Fibroblast of the aortic adventitia (primary cell): ENCODE data around the gene KLHL6. TPM values are rescaled to one million over a fixed set of nuclear protein-coding genes. Genes with fewer than 3 reads are reported as not detected.

ENCODE experiments used
- DNase-seq: peaks from one replicate; pipeline ENCODE4 v3.0.0-alpha.2; 2010; ENCODE audit warnings: low read depth
- H3K4me3 ChIP-seq: 2 replicates; pipeline ENCODE4 v1.5.1; 2011; ENCODE audit warnings: low read depth, mild to moderate bottlenecking, control low read depth, low read length, moderate library complexity
- total RNA-seq: library from RNA; depleted of rRNA; stranded (reverse); fragments of >200 nt; gene quantifications from 2 replicates; pipeline ENCODE4 v1.2.3, GENCODE V29; 2012; ENCODE audit warnings: low replicate concordance
- TF ChIP-seq, protein P1 (sequence below): IDR thresholded peaks from 2 replicates; pipeline ENCODE4 v1.5.1; 2011; ENCODE audit warnings: mild to moderate bottlenecking, low read length, control low read depth, inconsistent platforms; ENCODE audit not compliant: insufficient read depth

Gene KLHL6
- total RNA-seq, 1 donor, result not detected

GRCh38 chr3:183449391-183449790, 106.1 kb downstream of the KLHL6 start:
- DNase-seq, result peak; percentile 14
- TF ChIP-seq, protein P1, sequence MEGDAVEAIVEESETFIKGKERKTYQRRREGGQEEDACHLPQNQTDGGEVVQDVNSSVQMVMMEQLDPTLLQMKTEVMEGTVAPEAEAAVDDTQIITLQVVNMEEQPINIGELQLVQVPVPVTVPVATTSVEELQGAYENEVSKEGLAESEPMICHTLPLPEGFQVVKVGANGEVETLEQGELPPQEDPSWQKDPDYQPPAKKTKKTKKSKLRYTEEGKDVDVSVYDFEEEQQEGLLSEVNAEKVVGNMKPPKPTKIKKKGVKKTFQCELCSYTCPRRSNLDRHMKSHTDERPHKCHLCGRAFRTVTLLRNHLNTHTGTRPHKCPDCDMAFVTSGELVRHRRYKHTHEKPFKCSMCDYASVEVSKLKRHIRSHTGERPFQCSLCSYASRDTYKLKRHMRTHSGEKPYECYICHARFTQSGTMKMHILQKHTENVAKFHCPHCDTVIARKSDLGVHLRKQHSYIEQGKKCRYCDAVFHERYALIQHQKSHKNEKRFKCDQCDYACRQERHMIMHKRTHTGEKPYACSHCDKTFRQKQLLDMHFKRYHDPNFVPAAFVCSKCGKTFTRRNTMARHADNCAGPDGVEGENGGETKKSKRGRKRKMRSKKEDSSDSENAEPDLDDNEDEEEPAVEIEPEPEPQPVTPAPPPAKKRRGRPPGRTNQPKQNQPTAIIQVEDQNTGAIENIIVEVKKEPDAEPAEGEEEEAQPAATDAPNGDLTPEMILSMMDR, result peak; percentile 15

GRCh38 chr3:183448369-183449128, 107.0 kb downstream of the KLHL6 start:
- TF ChIP-seq, protein P1, result no peak
- peak overlapping the region; percentile 71 for H3K4me3 ChIP-seq
- DNase-seq, result no peak

More at GRCh38 chr3:183449391-183449790, 106.1 kb downstream of the KLHL6 start:
- H3K4me3 ChIP-seq, result no peak overlapping the region

- peak overlapping the region; percentile 71 for H3K4me3 ChIP-seq
- DNase-seq, result peak; percentile 64
- TF ChIP-seq, protein P1, result no peak
These were observed 108.1 kb downstream of the KLHL6 start for GRCh38 chr3:183447206-183448001.

- TF ChIP-seq, protein P1, result no peak
- peak overlapping the region; percentile 71 for H3K4me3 ChIP-seq
- no peak for DNase-seq
These were observed 108.7 kb downstream of the KLHL6 start for GRCh38 chr3:183446838-183447205.

- no peak for DNase-seq
- H3K4me3 ChIP-seq, result no peak overlapping the region
- TF ChIP-seq, protein P1, result no peak
These were observed 110.8 kb downstream of the KLHL6 start for GRCh38 chr3:183444748-183445147.

- H3K4me3 ChIP-seq, result no peak overlapping the region
- no peak for DNase-seq
- TF ChIP-seq, protein P1, result no peak
These were observed 111.8 kb downstream of the KLHL6 start for GRCh38 chr3:183443395-183444385.
